Fibroblast of the conjunctiva (primary cell): Measurements from ENCODE around the gene MVK.
A peak's percentile ranks its signal among the peaks of the same experiment; 100 is the strongest.

Source experiments
- DNase-seq: peaks from one replicate; pipeline ENCODE4 v3.0.0-alpha.2; 2010; ENCODE audit warnings: low read depth

The MVK gene

GRCh38 chr12:109608793-109609192, 35.2 kb downstream of the MVK start:
- DNase-seq, result no peak

GRCh38 chr12:109609342-109609741, 35.7 kb downstream of the MVK start:
- no peak for DNase-seq

- DNase-seq, result no peak
These were observed 36.9 kb downstream of the MVK start for GRCh38 chr12:109610523-109610922.

- no peak for DNase-seq
These were observed 37.6 kb downstream of the MVK start for GRCh38 chr12:109611223-109611622.

GRCh38 chr12:109612003-109612402, 38.4 kb downstream of the MVK start:
- no peak for DNase-seq

- no peak for DNase-seq
These were observed 39.4 kb downstream of the MVK start for GRCh38 chr12:109612975-109613502.

GRCh38 chr12:109613649-109614455, 40.3 kb downstream of the MVK start:
- DNase-seq, result no peak

GRCh38 chr12:109615556-109616229, 42.1 kb downstream of the MVK start:
- DNase-seq, result no peak

GRCh38 chr12:109617491-109617890, 43.9 kb downstream of the MVK start:
- DNase-seq, result no peak

GRCh38 chr12:109618082-109618481, 44.5 kb downstream of the MVK start:
- no peak for DNase-seq

- no peak for DNase-seq
These were observed 45.5 kb downstream of the MVK start for GRCh38 chr12:109619002-109619604.

- DNase-seq, result peak; percentile 33
These were observed 47.7 kb downstream of the MVK start for GRCh38 chr12:109621211-109621694.

GRCh38 chr12:109621901-109622364, 48.3 kb downstream of the MVK start:
- DNase-seq, result no peak

GRCh38 chr12:109624467-109624866, 50.9 kb downstream of the MVK start:
- DNase-seq, result no peak

GRCh38 chr12:109625131-109625559, 51.6 kb downstream of the MVK start:
- no peak for DNase-seq

GRCh38 chr12:109625749-109626377, 52.3 kb downstream of the MVK start:
- no peak for DNase-seq

- no peak for DNase-seq
These were observed 53.0 kb downstream of the MVK start for GRCh38 chr12:109626378-109627115.

GRCh38 chr12:109627633-109628032, 54.0 kb downstream of the MVK start:
- DNase-seq, result no peak

GRCh38 chr12:109630107-109630506, 56.5 kb downstream of the MVK start:
- DNase-seq, result no peak

- no peak for DNase-seq
These were observed 57.2 kb downstream of the MVK start for GRCh38 chr12:109630815-109631214.

- DNase-seq, result no peak
These were observed 57.7 kb downstream of the MVK start for GRCh38 chr12:109631302-109631701.
